HEK293T (cell line): ENCODE data around the gene NXNL2.

Experiments used
- CTCF ChIA-PET: fragments of 350-600 bp; formaldehyde crosslinking; extraction: SDS; loops from one replicate; lab custom pipeline; 2021; ENCODE audit warnings: antibody characterized with exemption, inconsistent platforms; lab: Yijun Ruan, JAX
- POLR2A ChIA-PET: fragments of 350-600 bp; formaldehyde crosslinking; extraction: SDS; loops from one replicate; lab custom pipeline; 2020; ENCODE audit warnings: antibody characterized with exemption, inconsistent platforms; lab: Yijun Ruan, JAX
- DNase-seq: peaks from one replicate; pipeline ENCODE4 v3.0.0; 2012; ENCODE audit warnings: mixed read lengths; ENCODE audit errors: extremely low spot score
- ARNT ChIP-seq: fragments of 450-650 bp; IDR thresholded peaks from 2 replicates; pipeline ENCODE4 v1.6.1; 2017; ENCODE audit warnings: mild to moderate bottlenecking
- BHLHE40 ChIP-seq: fragments of 450-650 bp; IDR thresholded peaks from 2 replicates; pipeline ENCODE4 v1.6.1; 2016; ENCODE audit warnings: mild to moderate bottlenecking, moderate library complexity, borderline replicate concordance
- CTBP1 ChIP-seq: fragments of 450-650 bp; IDR thresholded peaks from 2 replicates; pipeline ENCODE4 v1.6.1; 2016; ENCODE audit warnings: borderline replicate concordance
- ELF4 ChIP-seq: fragments of 450-650 bp; IDR thresholded peaks from 2 replicates; pipeline ENCODE4 v1.6.1; 2017; ENCODE audit warnings: antibody characterized with exemption
- FOXA1 ChIP-seq: fragments of 450-650 bp; IDR thresholded peaks from 2 replicates; pipeline ENCODE4 v1.6.1; 2016; ENCODE audit warnings: mild to moderate bottlenecking
- FOXK2 ChIP-seq: fragments of 450-650 bp; IDR thresholded peaks from 2 replicates; pipeline ENCODE4 v1.6.1; 2016; ENCODE audit warnings: mild to moderate bottlenecking
- FOXM1 ChIP-seq: fragments of 450-650 bp; IDR thresholded peaks from 2 replicates; pipeline ENCODE4 v1.6.1; 2017; ENCODE audit warnings: mild to moderate bottlenecking, borderline replicate concordance
- HDGF ChIP-seq: fragments of 450-650 bp; IDR thresholded peaks from 2 replicates; pipeline ENCODE4 v1.6.1; 2017; ENCODE audit warnings: antibody characterized with exemption, borderline replicate concordance
- L3MBTL2 ChIP-seq: fragments of 450-650 bp; conservative IDR thresholded peaks from 2 replicates; pipeline ENCODE4 v1.6.1; 2016; ENCODE audit warnings: mild to moderate bottlenecking
- LEF1 ChIP-seq: fragments of 450-650 bp; IDR thresholded peaks from 2 replicates; pipeline ENCODE4 v1.6.1; 2017; ENCODE audit warnings: mild to moderate bottlenecking, borderline replicate concordance
- NFRKB ChIP-seq: fragments of 450-650 bp; IDR thresholded peaks from 2 replicates; pipeline ENCODE4 v1.6.1; 2016; ENCODE audit warnings: mild to moderate bottlenecking, moderate library complexity
- SP1 ChIP-seq: fragments of 450-650 bp; IDR thresholded peaks from 2 replicates; pipeline ENCODE4 v1.6.1; 2017
- SUZ12 ChIP-seq: fragments of 450-650 bp; IDR thresholded peaks from 2 replicates; pipeline ENCODE4 v1.6.1; 2016; ENCODE audit warnings: mild to moderate bottlenecking
- TARDBP ChIP-seq: fragments of 450-650 bp; IDR thresholded peaks from 2 replicates; pipeline ENCODE4 v1.6.1; 2016
- ZNF384 ChIP-seq: fragments of 450-650 bp; IDR thresholded peaks from 2 replicates; pipeline ENCODE4 v1.6.1; 2016
- TF ChIP-seq, protein P1 (sequence below): fragments of 450-650 bp; IDR thresholded peaks from 2 replicates; pipeline ENCODE4 v1.6.1; 2016

NXNL2 gene

DNA sequence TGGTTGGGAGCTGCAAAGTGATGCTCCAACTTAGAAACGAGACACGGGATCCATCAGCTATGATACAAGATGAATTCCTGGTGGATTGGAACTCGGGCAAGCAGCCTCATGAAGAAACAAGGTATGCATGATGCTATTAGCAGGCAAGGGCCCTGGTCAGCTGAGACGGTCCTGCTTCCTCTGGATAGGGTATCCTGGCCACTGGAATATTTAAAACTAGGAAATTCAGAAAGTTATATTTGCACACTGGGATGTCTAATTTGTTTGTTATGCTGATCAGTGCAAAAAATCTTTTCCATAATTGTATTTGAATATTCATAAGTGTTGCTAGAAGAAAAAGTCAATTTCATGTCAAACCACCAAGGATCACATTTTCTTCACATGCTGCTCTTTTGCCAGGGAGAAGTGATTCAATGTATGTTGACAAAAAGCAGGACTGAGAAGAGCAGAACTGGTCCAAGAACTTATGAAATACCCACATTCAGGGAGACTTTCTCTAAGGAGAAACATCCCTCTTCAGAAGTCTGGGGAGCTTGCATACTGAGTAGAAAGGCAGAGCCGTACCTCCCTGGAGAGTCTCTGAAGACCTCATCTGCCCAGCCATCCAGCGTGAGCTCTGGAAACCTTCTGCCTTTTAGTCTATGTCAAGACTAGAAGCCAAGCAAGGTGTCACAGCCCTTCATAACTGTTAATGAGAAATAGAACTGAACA is 6.7 kb upstream of the NXNL2 start:
- DNase-seq = no peak
- ChIA-PET POLR2A (no interaction called here), CTCF (no interaction called here)
- TF ChIP-seq BHLHE40 = no peak
- no peak for TF ChIP-seq ELF4
- TF ChIP-seq SP1 = no peak

DNA sequence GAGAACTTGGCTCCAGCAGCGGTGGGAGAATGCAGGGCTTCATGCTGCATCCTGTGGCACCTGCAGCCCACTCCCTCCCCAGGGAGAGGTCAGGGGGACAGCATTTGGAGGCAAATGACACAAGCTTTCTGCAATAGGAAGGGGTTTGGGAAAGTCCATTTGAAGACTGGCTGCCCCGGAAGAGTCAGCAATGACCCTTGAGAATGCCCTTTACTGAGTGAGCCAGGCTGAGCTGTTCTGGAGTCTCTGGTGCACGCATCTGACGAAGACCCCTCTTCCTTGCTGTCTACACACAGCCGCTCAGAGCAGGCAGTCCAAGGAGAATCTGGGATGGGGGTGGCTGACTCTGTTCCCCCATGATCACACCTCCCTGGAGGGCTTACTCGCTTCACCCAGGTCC is 5.5 kb upstream of the NXNL2 start:
- CTCF ChIA-PET = no interaction called here
- DNase-seq = no peak
- POLR2A ChIA-PET = no interaction called here
- TF ChIP-seq SP1 = no peak
- TF ChIP-seq ARNT = no peak
- no peak for TF ChIP-seq FOXM1
- no peak for TF ChIP-seq FOXA1
- no peak for TF ChIP-seq FOXK2

DNA sequence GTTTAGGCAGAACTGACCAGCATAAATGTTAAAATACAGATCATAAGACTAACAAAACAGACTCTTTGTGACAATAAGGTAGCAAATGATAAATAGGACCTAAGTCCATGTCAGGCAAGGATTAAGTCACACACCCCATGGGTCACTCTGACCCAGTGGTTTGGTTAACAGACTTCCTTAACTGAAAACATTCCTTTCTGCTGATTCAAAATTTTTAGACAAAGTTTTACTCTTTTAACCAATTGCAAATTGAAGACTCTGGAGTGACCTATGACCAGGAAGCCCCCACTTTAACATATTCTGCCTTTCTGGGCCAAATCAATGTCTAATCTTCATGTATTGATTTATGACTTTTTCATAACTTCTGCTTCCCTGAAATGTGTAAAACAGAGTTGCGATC is 4.9 kb upstream of the NXNL2 start:
- ChIA-PET CTCF (no interaction called here), POLR2A (no interaction called here)
- no peak for TF ChIP-seq LEF1
- TF ChIP-seq BHLHE40 = no peak
- no peak for TF ChIP-seq ELF4
- no peak for TF ChIP-seq FOXA1
- no peak for TF ChIP-seq SUZ12
- no peak for TF ChIP-seq FOXM1
- no peak for TF ChIP-seq HDGF
- TF ChIP-seq SP1 = no peak
- TF ChIP-seq ARNT = no peak
- TF ChIP-seq L3MBTL2 = no peak
- no peak for TF ChIP-seq FOXK2
- TF ChIP-seq, protein P1, sequence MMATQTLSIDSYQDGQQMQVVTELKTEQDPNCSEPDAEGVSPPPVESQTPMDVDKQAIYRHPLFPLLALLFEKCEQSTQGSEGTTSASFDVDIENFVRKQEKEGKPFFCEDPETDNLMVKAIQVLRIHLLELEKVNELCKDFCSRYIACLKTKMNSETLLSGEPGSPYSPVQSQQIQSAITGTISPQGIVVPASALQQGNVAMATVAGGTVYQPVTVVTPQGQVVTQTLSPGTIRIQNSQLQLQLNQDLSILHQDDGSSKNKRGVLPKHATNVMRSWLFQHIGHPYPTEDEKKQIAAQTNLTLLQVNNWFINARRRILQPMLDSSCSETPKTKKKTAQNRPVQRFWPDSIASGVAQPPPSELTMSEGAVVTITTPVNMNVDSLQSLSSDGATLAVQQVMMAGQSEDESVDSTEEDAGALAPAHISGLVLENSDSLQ = no peak
- no peak for TF ChIP-seq ZNF384
- no peak for TF ChIP-seq TARDBP
- no peak for TF ChIP-seq NFRKB
- no peak for TF ChIP-seq CTBP1
- DNase-seq = no peak

- ChIA-PET POLR2A (no interaction called here), CTCF (no interaction called here)
- TF ChIP-seq L3MBTL2 (0 out of 2 replicates have a peak, but pooled peaks have one; percentile 13), SP1 (no peak), FOXM1 (no peak)
- TF ChIP-seq, protein P1 = 0 out of 2 replicates have a peak, but pooled peaks have one; percentile 28
- DNase-seq = peak; percentile 53
Observed at GRCh38 chr9:88531920-88532698, 2.9 kb upstream of the NXNL2 start.

DNA sequence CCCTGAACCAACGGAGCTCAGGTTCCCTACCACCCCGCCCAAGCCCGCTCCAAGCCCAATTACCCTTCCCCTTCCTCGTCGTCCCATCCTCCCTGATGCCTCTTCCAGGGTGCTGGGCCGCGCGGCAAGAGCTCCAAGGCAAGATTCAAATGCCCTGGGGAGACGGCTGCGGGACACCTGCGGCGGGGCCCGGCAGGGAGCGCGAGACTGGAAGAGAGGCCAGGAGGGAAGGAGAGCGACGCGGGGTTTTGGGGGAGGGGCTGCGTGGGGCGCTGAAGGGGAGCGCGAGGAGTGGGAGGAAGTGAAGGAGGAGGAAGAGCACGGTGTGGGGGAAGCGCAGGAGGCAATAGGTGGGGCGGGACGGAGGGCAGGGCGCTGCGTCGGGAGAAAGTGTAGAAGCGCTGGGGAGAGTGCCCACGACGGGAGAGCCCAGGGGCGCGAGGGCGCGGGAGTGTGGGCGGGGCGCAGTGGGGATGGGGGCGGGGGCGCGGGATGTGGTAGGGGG is 975 bp upstream of the NXNL2 start:
- ChIA-PET POLR2A (no interaction called here), CTCF (no interaction called here)
- TF ChIP-seq ZNF384 (no peak), TARDBP (no peak), HDGF (no peak), SUZ12 (no peak), FOXM1 (no peak), CTBP1 (no peak), ARNT (no peak), BHLHE40 (no peak), LEF1 (no peak), SP1 (no peak), FOXK2 (no peak), FOXA1 (no peak), NFRKB (no peak), ELF4 (no peak), L3MBTL2 (no peak; the same call in 1 of the 2 replicates)
- TF ChIP-seq, protein P1 = no peak
- peak; percentile 21 for DNase-seq

GRCh38 chr9:88535226-88536022 is 446 bp downstream of the NXNL2 start:
- DNase-seq = peak; percentile 40
- ChIA-PET CTCF (no interaction called here), POLR2A (no interaction called here)
- TF ChIP-seq L3MBTL2 (peak; percentile 80), BHLHE40 (no peak), FOXM1 (no peak)
